Measurements from ENCODE around the gene HOXA13. TPM values are rescaled to one million over a fixed set of nuclear protein-coding genes. Genes with fewer than 3 reads are reported as not detected.
A peak's percentile ranks its signal among the peaks of the same experiment; 100 is the strongest.

The HOXA13 gene
- not detected for total RNA-seq
- not detected for polyA plus RNA-seq

DNA sequence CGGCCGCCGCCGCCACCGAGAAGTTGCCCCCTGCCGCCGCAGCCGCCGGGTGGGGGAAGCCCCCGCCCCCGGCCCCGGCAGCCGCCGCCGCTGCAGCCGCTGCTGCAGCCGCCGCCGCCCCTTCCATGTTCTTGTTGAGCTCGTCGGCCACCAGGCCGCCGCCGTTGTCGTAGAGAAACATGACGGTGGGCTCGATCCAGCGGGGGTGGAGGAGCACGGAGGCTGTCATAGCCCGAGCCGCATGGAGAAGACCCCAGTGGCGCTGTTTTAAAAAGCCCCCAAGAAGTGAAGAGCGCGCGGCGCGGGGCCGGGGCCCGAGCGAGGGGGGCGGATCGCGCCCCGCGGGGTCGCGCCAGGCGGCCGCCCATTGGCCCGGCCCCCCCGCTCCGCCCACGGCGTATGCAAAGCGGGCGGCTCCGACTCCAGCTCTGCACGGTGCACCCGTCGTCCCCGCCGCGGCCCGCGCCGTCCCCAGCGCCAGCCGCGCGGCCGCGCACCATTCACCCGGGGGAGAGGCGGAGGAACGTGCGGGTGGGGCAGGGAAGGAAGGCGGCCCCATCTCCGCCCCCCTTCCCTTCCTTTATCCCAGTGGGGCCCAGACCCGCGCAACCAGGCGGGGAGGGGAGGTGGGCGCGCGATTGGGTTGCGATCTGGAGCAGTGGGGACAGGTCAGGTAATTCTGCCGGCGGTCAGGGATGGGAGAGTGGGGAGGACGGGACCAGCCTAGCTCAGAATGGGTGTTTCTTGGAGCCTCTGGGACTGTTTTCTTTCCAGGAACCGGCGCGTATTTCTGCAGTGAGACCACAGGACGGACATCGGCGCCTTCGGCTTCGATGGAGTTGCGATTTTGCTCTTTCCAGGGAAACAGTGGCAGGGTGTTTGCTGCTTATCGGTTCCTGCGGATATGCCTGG is at the start of gene HOXA13:
Gene HOXA13, minus strand, starts transcription at position 243 of the 912 bp plus-strand sequence. Its CDS starts 14 bp downstream, at position 229.
- peaks cover 37 to 49% (median 42%) of the 10 kb centered on the region in 3 donors for H3K4me1 Mint-ChIP-seq
- ChIA-PET POLR2A (interaction anchor here (0.6 kb wide), 1 partner anchor 46 kb away, joined by 3 read pairs; no protein-coding TSS in a partner anchor), CTCF (interaction anchor here (0.9 to 1.7 kb wide), 3 partner anchors 9 to 13 kb away, joined by 3 to 4 read pairs (median 3); no protein-coding TSS in a partner anchor)
- H3K36me3 ChIP-seq (ENCODE audit: insufficient read depth, low read length) = no peaks in the 10 kb centered on the region
- no peak within 1 kb of the TSS for H3K4me3 ChIP-seq (ENCODE audit: low read length)
- H3K27me3 Mint-ChIP-seq = peaks cover 82 to 91% of the 10 kb centered on the region in 2 donors
- peaks cover 25% of the 10 kb centered on the region for H3K4me1 ChIP-seq (ENCODE audit: insufficient read depth, low read length)
- H3K27me3 ChIP-seq (ENCODE audit: insufficient read depth, low read length, poor library complexity, severe bottlenecking) = peaks cover 83% of the 10 kb centered on the region
- H3K27ac Mint-ChIP-seq = peak within 1 kb of the TSS in 3 of 8 donors; percentile 46 to 71 (median 67)
- H3K4me3 Mint-ChIP-seq = peak within 1 kb of the TSS; percentile 63 to 91 (median 81)
- peak in 1 of 5 donors; percentile 28 for DNase-seq
- H3K27ac ChIP-seq (ENCODE audit: low read depth, low read length) = no peak within 1 kb of the TSS
- no peaks in the 10 kb centered on the region for H3K9me3 ChIP-seq (ENCODE audit: low read length)
- H3K36me3 Mint-ChIP-seq = no peaks in the 10 kb centered on the region
- H3K9me3 Mint-ChIP-seq = peaks cover 0 to 10% (median 0%) of the 10 kb centered on the region in 5 donors

DNA sequence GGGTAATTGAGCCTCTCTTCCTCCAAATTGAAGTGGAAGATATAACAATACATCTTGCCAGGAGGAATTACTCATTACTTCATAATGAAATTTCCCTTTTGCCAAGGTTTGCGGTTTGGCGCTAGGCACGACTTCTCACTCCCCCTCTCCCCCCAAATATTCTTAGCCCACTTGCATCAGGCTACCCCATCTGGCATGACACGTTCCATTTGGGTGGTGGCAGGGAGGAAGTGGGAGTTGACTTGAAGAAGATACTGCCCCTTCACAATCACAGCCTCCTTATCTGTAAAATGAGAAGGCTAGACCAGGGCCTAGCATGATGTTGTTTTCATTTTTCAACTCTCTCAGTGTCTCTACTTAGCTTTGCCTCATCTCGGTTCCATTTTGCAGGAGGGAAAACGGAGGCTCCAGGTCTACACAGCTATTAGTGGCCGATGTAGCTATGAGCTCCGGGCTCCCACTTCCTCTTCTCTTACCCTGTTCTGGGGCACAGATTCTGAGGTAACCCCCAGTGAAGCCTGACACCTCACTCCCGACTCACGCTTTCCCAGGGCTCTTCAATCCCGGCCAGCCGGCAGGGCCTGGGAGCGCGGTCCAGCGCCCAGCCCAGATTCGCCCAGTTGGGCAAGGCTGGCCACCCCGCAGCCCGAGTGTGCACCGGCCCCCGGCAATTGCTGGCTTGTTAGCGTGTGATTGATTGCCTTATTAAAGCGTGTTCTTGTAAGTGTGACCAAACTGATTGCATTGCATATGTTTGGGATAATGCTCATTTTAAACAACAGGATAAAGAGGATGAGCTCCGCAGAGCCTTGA is 49.2 kb upstream of the HOXA13 start:
- Mint-ChIP-seq H3K27me3 (peaks cover 74 to 85% of the 10 kb centered on the region in 2 donors), H3K27ac (no peak overlapping the region), H3K4me3 (no peak overlapping the region), H3K36me3 (no peaks in the 10 kb centered on the region), H3K9me3 (no peaks in the 10 kb centered on the region), H3K4me1 (peaks cover 8 to 50% (median 12%) of the 10 kb centered on the region in 3 donors)
- CTCF ChIA-PET = no interaction called here
- no peak for DNase-seq
- POLR2A ChIA-PET = no interaction called here
- Histone ChIP-seq H3K9me3 (ENCODE audit: low read length) (no peaks in the 10 kb centered on the region), H3K27ac (ENCODE audit: low read depth, low read length) (no peak overlapping the region), H3K4me1 (ENCODE audit: insufficient read depth, low read length) (no peaks in the 10 kb centered on the region), H3K36me3 (ENCODE audit: insufficient read depth, low read length) (no peaks in the 10 kb centered on the region), H3K27me3 (ENCODE audit: insufficient read depth, low read length, poor library complexity, severe bottlenecking) (peaks cover 59% of the 10 kb centered on the region), H3K4me3 (ENCODE audit: low read length) (no peak overlapping the region)

DNA sequence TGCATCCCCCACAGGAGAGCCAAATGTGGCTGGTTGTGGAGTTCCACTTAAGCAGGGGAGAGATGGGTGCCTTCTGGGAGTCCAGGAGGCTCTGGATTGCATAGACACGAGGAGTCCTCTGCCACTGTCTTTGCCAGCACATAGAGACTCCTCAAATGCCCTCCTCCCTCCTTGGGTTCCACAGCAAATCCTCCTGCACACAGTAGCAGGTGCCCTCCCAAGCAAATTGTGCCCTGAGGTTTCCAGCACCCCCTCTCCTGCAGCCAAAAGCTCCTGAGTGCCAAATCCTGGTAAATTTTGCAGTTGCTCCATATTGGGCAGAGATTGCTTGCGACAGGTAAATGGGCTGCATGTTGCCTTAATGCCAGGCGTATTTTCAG is 48.5 kb upstream of the HOXA13 start:
- peaks cover 12 to 54% (median 15%) of the 10 kb centered on the region in 3 donors for H3K4me1 Mint-ChIP-seq
- Histone ChIP-seq H3K4me1 (ENCODE audit: insufficient read depth, low read length) (no peaks in the 10 kb centered on the region), H3K36me3 (ENCODE audit: insufficient read depth, low read length) (no peaks in the 10 kb centered on the region), H3K9me3 (ENCODE audit: low read length) (no peaks in the 10 kb centered on the region), H3K4me3 (ENCODE audit: low read length) (no peak overlapping the region), H3K27me3 (ENCODE audit: insufficient read depth, low read length, poor library complexity, severe bottlenecking) (peaks cover 63% of the 10 kb centered on the region), H3K27ac (ENCODE audit: low read depth, low read length) (no peak overlapping the region)
- ChIA-PET POLR2A (no interaction called here), CTCF (no interaction called here)
- H3K9me3 Mint-ChIP-seq = no peaks in the 10 kb centered on the region
- no peak overlapping the region for H3K4me3 Mint-ChIP-seq
- DNase-seq = no peak
- H3K36me3 Mint-ChIP-seq = no peaks in the 10 kb centered on the region
- H3K27ac Mint-ChIP-seq = no peak overlapping the region
- H3K27me3 Mint-ChIP-seq = peaks cover 76 to 83% of the 10 kb centered on the region in 2 donors

DNA sequence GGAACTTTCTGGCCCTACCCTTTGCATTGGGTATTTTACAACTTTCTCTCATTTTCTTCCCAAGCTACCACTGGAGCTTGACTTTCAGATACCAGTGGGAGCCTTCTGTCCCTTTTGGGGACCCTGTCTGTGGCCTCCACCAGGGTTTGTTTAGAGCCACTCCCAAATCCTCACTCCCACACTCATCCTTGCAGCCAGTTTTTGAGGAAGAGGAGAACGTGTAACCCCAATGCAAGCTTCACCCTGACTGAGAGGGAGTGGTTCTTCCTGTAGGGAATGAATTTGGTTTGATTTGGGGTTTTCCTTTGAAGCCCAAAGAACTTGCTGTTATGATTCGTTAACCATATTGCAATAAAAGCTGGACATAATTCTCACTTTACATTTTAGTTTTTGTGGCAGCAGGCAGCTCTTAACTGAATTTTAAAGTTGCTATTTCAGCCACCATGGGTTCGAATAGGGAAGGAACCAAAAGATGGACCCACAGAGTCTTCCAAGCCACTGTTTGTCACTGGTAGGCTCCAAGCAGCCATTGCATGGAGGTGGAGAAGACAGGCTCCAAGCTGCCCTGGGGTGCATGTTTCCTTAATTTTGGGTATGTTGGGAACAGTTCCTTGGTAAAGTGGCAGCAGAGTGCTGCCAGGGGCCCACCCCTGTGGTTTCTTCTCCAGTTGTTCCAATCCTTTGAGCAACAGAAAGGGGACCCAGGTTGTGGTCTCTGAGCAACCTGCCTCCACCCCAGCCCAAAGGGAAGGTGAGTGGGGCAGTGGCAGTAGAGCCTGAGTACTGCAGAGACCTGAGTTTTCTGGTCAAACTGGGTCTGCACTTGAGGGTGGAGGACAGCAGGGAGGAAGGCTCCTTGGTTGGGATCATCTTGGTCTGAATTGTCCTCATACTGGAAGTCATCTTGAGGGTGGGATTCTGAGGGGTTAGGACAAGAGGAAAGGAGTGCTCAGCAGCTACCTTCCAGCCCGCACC is 47.8 kb upstream of the HOXA13 start:
- no peak for DNase-seq
- Histone ChIP-seq H3K27me3 (ENCODE audit: insufficient read depth, low read length, poor library complexity, severe bottlenecking) (peaks cover 58% of the 10 kb centered on the region), H3K27ac (ENCODE audit: low read depth, low read length) (no peak overlapping the region), H3K36me3 (ENCODE audit: insufficient read depth, low read length) (no peaks in the 10 kb centered on the region), H3K9me3 (ENCODE audit: low read length) (no peaks in the 10 kb centered on the region), H3K4me3 (ENCODE audit: low read length) (no peak overlapping the region), H3K4me1 (ENCODE audit: insufficient read depth, low read length) (no peaks in the 10 kb centered on the region)
- H3K36me3 Mint-ChIP-seq = no peaks in the 10 kb centered on the region
- peaks cover 71 to 79% of the 10 kb centered on the region in 2 donors for H3K27me3 Mint-ChIP-seq
- ChIA-PET POLR2A (no interaction called here), CTCF (interaction anchor here (1.0 to 1.4 kb wide), 2 partner anchors 10 to 52 kb away, joined by 3 read pairs; no protein-coding TSS in a partner anchor)
- peaks cover 13 to 56% (median 15%) of the 10 kb centered on the region in 3 donors for H3K4me1 Mint-ChIP-seq
- H3K4me3 Mint-ChIP-seq = no peak overlapping the region
- H3K27ac Mint-ChIP-seq = peak overlapping the region in 1 of 8 donors; percentile 3
- H3K9me3 Mint-ChIP-seq = no peaks in the 10 kb centered on the region

DNA sequence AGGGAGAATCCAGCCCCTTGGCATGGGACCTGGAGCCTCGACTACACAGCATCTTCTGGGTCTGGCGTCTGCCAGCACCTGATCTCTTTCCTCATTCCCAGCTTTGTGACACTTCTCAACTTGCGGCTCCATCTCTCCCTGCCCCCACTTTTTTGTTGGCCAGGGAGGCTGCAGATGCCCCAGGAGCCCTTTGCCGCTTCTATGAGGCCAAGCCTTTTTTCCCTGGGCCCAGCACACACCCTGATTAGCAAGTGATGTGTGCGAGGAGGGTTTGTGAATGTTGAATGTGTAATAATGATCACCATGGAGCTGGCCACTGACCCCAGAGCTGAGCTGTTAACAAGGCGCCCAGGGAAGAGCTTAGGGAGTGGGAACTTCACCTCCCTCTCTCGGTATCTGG is 47.1 kb upstream of the HOXA13 start:
- no peak overlapping the region for H3K4me3 ChIP-seq (ENCODE audit: low read length)
- H3K4me1 Mint-ChIP-seq = peaks cover 19 to 59% (median 21%) of the 10 kb centered on the region in 3 donors
- DNase-seq = no peak
- H3K36me3 Mint-ChIP-seq = no peaks in the 10 kb centered on the region
- no peak overlapping the region for H3K27ac ChIP-seq (ENCODE audit: low read depth, low read length)
- no peaks in the 10 kb centered on the region for H3K9me3 ChIP-seq (ENCODE audit: low read length)
- POLR2A ChIA-PET = no interaction called here
- no peaks in the 10 kb centered on the region for H3K9me3 Mint-ChIP-seq
- no peaks in the 10 kb centered on the region for H3K36me3 ChIP-seq (ENCODE audit: insufficient read depth, low read length)
- peaks cover 57% of the 10 kb centered on the region for H3K27me3 ChIP-seq (ENCODE audit: insufficient read depth, low read length, poor library complexity, severe bottlenecking)
- H3K27ac Mint-ChIP-seq = peak overlapping the region in 1 of 8 donors; percentile 3
- CTCF ChIA-PET = interaction anchor here (1.0 to 1.4 kb wide), 2 partner anchors 9 to 51 kb away, joined by 3 read pairs; no protein-coding TSS in a partner anchor
- H3K27me3 Mint-ChIP-seq = peaks cover 73 to 79% of the 10 kb centered on the region in 2 donors
- no peaks in the 10 kb centered on the region for H3K4me1 ChIP-seq (ENCODE audit: insufficient read depth, low read length)
- no peak overlapping the region for H3K4me3 Mint-ChIP-seq

DNA sequence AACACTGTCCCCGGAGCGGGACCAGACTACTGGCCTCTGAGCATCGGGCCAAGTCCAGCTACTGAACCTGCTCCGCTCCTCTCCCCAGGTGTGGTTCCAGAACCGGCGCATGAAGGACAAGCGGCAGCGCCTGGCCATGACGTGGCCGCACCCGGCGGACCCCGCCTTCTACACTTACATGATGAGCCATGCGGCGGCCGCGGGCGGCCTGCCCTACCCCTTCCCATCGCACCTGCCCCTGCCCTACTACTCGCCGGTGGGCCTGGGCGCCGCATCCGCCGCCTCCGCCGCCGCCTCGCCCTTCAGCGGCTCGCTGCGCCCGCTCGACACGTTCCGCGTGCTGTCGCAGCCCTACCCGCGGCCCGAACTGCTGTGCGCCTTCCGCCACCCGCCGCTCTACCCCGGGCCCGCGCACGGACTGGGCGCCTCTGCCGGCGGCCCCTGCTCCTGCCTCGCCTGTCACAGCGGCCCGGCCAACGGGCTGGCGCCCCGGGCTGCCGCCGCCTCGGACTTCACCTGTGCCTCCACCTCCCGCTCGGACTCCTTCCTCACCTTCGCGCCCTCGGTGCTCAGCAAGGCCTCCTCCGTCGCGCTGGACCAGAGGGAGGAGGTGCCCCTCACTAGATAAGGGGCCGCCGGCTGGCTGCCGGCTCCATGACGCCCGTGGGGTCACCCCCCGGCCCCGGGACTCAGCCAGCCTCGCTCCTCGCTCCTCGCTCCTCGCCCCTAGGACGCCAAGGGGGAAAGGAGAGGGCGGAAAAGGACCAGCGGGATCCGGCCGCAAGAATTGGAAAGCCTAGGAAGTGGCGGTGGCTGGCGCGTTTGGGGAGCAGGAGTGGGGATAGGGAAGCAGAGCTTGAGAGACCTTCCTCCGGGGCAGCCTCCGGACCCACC is 46.2 kb upstream of the HOXA13 start:
- H3K4me1 Mint-ChIP-seq = peaks cover 22 to 60% (median 22%) of the 10 kb centered on the region in 3 donors
- Histone ChIP-seq H3K27me3 (ENCODE audit: insufficient read depth, low read length, poor library complexity, severe bottlenecking) (peaks cover 64% of the 10 kb centered on the region), H3K9me3 (ENCODE audit: low read length) (no peaks in the 10 kb centered on the region), H3K36me3 (ENCODE audit: insufficient read depth, low read length) (no peaks in the 10 kb centered on the region), H3K4me3 (ENCODE audit: low read length) (no peak overlapping the region), H3K27ac (ENCODE audit: low read depth, low read length) (no peak overlapping the region), H3K4me1 (ENCODE audit: insufficient read depth, low read length) (no peaks in the 10 kb centered on the region)
- no peak overlapping the region for H3K27ac Mint-ChIP-seq
- peaks cover 0 to under 1% (median 0%) of the 10 kb centered on the region in 3 donors for H3K36me3 Mint-ChIP-seq
- POLR2A ChIA-PET = no interaction called here
- no peaks in the 10 kb centered on the region for H3K9me3 Mint-ChIP-seq
- H3K4me3 Mint-ChIP-seq = peak overlapping the region in 1 of 7 donors; percentile 44
- no peak for DNase-seq
- H3K27me3 Mint-ChIP-seq = peaks cover 75 to 84% of the 10 kb centered on the region in 2 donors
- CTCF ChIA-PET = interaction anchor here (1.4 kb wide), 1 partner anchor 50 kb away, joined by 3 read pairs; no protein-coding TSS in a partner anchor
